PFSK-1 (cell line): ENCODE data around the gene PLA2G4C.

ENCODE experiments used
- FOXP2 ChIP-seq: optimal IDR thresholded peaks from 2 replicates; pipeline ENCODE3; 2011; ENCODE audit warnings: borderline replicate concordance, control low read depth, inconsistent platforms; ENCODE audit not compliant: insufficient read depth; ENCODE audit errors: extremely low read length, extremely low read depth
- POLR2AphosphoS5 ChIP-seq: IDR thresholded peaks from 2 replicates; pipeline ENCODE4 v1.6.1; 2012; ENCODE audit warnings: low read depth, mild to moderate bottlenecking, control low read depth, low read length, moderate library complexity
- REST ChIP-seq, 2 experiments: IDR thresholded peaks; 2 replicates each; pipeline versions ENCODE4 v1.6.1 to v1.8.0; 2011 to 2012; ENCODE audit warnings: low read depth in 2 of 2, low read length in 2 of 2, control low read depth in 1 of 2, inconsistent platforms in 1 of 2, mild to moderate bottlenecking in 1 of 2, moderate library complexity in 1 of 2; ENCODE audit not compliant: insufficient read depth in 1 of 2
- SIN3A ChIP-seq: IDR thresholded peaks from 2 replicates; pipeline ENCODE4 v1.6.1; 2012; ENCODE audit warnings: mild to moderate bottlenecking, low read length, moderate library complexity, borderline replicate concordance; ENCODE audit not compliant: insufficient read depth
- TAF1 ChIP-seq: IDR thresholded peaks from 2 replicates; pipeline ENCODE4 v1.6.1; 2012; ENCODE audit warnings: low read length, control low read depth, borderline replicate concordance; ENCODE audit not compliant: insufficient read depth

The PLA2G4C gene

GRCh38 chr19:48095612-48096175 lies 14.9 kb downstream of the PLA2G4C start:
- TF ChIP-seq SIN3A (no peak), POLR2AphosphoS5 (no peak), TAF1 (no peak), FOXP2 (no peak), REST (IDR thresholded peaks at IDR 0.05; ENCODE audit: insufficient read depth in 1 of 2, low read depth in 2 of 2, low read length in 2 of 2) (no peak)

- TF ChIP-seq FOXP2 (no peak), POLR2AphosphoS5 (no peak), REST (IDR thresholded peaks at IDR 0.05; ENCODE audit: insufficient read depth in 1 of 2, low read depth in 2 of 2, low read length in 2 of 2) (no peak), SIN3A (no peak), TAF1 (no peak)
Observed at GRCh38 chr19:48094855-48095203, 15.8 kb downstream of the PLA2G4C start.

GRCh38 chr19:48094129-48094854 lies 16.3 kb downstream of the PLA2G4C start:
- no peak for TF ChIP-seq REST (IDR thresholded peaks at IDR 0.05; ENCODE audit: insufficient read depth in 1 of 2, low read depth in 2 of 2, low read length in 2 of 2)

DNA sequence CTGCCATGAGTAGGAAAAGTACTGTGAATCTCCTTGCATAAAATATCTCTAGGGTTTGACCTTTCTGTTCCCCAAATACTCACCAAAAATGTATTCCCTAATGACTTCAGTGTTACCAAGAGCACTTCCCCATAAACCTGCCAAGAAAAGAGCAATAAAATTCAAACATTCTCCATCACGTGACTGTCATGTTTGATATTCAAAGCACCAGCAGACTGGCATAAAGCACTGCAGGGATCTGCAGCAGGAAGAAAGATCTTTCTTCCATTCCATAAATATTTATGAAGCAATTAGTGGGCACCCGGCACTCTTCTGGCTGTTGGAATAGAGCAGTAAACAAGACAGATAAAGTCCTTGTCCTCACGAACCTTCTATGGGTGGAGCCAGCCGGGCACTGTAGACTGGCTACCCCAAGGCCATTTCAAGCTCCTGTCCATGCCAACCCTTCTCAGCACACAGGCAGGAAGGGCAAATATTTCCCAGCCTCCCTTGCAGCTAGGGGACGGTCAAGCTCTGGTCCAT lies 20.3 kb downstream of the PLA2G4C start:
- TF ChIP-seq FOXP2, result no peak
- TF ChIP-seq SIN3A, result no peak

DNA sequence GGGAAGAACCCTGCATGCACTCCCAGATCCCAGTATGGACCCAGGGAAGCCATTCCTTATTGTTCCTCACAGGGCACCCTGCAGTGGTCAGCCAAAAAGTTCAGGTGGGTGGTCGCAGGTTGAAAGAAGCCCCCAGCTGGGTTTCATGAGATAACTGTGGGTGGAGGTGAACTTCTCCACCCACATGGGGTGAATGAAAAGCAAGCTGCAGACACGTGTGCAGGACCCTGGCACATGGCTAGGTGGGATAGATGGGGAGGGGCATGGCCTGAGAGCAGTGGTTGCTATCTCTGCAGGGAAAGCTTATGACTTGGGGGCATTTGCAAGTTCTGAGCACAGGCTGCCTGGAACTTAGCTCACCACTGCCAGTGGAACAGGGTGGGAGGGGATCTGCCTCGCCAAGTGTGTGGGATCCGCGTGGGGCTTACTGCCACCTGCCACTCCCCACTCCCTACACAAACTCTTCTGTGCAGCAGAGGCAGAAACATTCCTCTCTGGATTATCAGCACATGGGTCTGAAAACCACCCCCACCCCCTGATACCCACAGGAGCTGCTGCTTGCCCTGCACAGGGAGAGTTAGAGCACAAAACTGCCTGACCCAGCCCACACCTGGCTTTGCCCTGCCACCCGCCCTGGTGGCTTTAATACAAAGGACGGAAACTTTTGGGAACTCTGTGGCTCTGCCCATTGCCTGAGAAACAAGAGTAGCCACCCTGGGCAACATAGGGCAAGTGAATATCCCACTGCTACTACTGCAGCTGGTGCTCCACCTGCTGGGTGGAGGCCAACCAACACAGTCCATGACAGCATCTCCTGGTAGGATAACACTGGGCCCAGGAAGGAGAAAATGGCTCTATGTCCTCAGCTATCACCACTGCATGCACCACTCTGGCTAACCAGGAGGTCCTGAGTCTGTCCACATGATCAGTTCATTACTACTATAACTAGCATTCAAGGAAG lies 24.4 kb downstream of the PLA2G4C start:
- TF ChIP-seq POLR2AphosphoS5, result no peak
- TF ChIP-seq SIN3A, result no peak
- TF ChIP-seq TAF1, result no peak
- TF ChIP-seq FOXP2, result no peak
- no peak for TF ChIP-seq REST (IDR thresholded peaks at IDR 0.05; ENCODE audit: insufficient read depth in 1 of 2, low read depth in 2 of 2, low read length in 2 of 2)
